AG08396 (cell line): ENCODE results near the gene SBSN.

ENCODE experiments used
- DNase-seq: peaks from one replicate; pipeline ENCODE4 v3.0.0; 2012; ENCODE audit warnings: low spot score, mixed read lengths

The SBSN gene

DNA sequence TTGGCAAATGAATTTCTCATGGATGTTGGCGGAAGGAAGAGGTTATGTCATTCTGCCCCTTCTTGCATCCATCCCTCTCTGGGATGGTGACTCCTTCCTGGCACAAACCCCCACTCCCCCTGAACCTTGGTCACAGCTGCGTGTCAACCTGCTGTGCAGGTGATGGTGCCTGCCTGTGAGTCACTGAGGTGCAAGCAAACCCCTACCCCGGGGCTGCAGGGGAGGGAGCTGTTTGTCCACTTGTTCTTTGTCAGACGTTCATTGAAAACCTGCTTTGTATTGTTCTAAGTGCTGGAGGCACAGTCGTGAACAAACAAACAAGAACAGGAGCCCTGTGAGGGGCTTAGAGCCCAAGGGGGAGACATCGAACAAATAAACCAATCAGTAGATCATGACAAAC lies 3.2 kb upstream of the SBSN start:
- no peak for DNase-seq

- DNase-seq: no peak
These were observed 1.4 kb upstream of the SBSN start for GRCh38 chr19:35529241-35530218.

DNA sequence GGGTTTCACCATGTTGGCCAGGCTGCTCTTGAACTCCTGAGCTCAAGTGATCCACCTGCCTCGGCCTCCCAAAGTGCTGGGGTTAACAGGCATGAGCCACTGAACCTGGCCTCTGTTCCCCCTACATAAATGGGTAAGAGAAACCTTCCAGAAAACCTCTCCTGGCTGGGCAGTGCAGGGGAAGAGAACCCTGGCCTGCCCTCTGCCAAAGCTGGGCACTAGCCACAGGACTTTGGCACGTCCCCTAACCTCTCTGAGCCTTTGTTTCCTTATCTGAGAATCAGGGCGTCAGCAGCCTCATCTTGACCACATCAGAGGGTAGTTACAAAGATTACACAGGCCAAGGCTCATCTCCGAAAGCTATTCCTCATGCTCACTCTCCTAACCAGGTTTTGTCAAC lies 2.2 kb downstream of the SBSN start:
- DNase-seq: no peak

- no peak for DNase-seq
These were observed 3.8 kb downstream of the SBSN start for GRCh38 chr19:35524181-35524837.

DNA sequence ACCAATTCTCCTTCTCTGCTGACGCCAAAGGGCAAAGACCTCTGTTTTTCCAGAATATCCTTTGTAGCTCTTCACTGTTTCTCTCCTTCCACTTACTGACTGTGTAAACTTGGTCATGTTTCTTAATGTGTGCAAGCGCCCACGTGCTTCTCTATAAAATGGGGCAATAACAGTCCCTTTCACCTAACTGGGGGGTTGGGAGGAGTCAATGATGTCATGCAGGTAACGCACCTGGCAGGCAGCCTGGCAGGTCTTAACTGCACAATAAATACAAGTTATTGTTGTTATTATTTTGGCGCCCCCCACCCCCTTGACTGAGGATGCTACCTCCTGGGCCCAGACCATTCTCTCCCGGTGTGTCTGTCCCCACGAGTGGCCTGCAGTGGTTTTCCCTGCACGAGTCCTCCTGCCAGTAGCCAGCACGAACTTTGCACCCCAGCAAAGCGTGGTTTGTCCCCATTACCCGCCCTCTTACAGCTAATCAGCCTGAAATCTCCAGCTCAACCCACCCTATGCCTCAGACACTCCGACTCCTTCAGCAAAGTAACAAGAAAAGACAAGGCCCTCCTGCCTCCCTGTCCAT lies 5.3 kb downstream of the SBSN start:
- no peak for DNase-seq

DNA sequence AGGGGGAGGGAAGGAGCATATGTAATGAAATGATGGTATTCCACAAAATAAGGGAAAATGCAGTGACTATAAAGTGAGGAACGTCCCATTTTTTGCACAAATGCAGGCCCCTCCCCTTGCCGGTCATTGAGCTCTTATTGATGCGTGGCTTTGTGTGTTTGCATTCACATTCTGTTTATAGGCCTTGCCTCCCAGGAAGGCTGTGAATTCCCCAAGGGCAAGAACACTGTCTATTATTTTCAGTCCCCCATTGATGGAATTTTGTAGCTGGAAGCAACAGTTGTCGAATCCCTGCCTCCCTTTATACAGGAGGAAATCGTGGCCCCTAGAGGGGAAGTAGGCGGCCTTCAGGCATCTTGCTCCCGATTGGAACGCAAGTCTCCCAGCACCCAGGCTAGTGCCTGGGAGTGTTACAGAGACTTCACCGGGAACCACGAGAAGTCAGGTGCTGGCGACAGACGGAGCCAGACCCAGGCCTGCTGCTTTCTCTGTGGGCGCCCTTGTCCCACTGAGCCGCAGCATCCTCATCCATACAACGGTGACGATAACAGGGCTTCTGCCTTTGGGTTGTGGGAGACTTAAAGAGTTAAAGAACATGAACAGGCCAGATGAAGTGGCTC lies 6.9 kb downstream of the SBSN start:
- no peak for DNase-seq

DNA sequence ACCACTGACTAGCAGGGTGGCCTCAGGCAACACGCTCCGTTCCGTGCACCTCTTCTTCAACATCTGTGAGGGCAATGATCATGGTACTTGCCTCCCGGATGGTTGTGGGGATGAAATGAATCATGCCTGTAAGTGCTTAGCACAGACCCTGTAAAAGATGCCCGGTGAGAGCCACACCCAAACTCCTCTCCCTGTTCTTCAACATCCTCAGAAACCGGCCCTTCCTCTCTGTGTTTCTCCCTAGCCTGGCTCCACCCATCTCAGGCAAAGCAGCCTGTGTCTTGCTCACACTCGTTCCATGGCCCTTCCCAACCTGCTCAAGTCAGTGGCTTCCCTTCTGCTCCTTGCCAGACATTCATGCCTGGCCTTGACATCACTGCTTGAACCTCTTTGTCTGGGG lies 8.8 kb downstream of the SBSN start:
- no peak for DNase-seq

GRCh38 chr19:35518313-35518712 lies 9.8 kb downstream of the SBSN start:
- DNase-seq: peak; percentile 91

- DNase-seq: no peak
These were observed 10.8 kb downstream of the SBSN start for GRCh38 chr19:35517342-35517741.

DNA sequence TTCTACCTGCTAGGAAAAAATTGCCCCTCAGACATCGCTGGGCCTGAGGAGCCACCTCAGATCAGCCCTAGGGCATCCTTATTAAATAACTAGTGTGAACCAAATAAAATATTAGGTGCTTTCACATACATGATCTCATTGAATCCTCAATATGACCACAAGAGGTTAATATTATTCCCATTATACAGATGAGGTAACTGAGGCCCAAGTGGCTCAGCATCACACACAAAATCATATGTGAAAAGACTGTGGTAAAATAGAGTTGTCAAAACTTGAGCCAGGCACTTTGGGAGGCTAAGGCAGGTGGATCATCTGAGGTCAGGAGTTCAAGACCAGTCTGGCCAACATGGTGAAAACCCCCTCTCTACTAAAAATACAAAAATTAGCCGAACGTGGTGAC lies 11.8 kb downstream of the SBSN start:
- DNase-seq: no peak

DNA sequence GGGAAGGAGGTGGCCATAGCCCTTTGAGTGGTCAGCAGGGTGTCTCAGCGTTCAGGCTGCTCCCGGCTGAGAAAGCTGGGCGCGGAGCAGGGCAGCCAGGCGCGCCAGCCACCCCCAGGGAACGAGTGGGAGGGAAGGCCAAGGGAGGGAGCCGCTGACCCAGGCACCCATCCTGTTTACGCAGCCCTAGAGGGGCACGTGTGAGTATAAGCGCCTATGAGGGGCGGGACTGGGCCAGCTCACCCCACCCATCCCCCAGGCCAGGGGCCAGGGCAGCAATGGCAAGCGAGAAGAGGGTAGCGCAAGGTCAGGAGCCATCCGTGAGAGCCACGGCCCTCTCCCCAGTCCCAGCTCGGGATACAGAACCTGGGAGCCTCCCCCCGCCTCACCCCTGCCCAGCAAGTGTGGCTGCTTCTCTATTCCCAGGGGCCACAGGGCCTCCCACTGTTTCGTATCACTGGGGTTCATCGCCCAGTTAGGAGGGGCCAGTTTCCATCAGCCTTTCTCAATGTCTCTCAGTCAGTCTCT lies 13.8 kb downstream of the SBSN start:
- DNase-seq: no peak

DNA sequence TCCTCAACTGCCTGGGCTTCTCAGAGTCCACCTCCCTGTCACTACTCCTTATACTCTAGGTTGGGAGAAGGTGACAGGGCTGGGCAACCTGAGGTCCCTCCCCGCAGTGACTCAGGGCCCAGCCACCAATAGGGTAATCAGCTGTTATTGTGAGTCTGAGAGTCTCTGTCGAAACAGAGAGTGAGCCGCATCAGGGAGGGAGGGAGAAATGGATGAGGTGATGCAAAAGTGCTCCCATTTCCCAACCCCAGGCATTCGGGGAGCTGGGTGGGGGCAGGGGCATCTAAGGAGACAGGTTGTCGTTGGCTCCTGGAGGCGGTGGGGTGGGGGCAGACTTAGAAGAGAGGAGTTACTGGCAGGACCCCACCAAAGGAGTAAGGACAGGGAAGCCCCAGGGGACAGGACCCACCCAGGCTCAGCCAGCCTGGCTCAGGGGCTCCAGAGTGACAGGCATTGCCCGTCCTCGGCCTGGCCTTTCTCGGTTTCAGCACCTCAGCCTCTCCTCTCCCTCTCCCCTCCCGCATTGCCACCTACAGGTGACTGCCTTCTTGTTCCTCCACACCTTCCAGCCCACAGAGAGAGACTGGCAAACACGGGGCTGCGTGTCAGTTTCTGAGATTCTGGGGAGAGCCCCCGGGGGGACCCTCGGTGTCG lies 14.4 kb downstream of the SBSN start, which contains the start of gene DMKN:
DMKN (minus strand) TSS at position 22 of the 654 bp plus-strand sequence. CDS start 174 bp downstream, outside the sequence.
- DNase-seq: peak; percentile 77

DNA sequence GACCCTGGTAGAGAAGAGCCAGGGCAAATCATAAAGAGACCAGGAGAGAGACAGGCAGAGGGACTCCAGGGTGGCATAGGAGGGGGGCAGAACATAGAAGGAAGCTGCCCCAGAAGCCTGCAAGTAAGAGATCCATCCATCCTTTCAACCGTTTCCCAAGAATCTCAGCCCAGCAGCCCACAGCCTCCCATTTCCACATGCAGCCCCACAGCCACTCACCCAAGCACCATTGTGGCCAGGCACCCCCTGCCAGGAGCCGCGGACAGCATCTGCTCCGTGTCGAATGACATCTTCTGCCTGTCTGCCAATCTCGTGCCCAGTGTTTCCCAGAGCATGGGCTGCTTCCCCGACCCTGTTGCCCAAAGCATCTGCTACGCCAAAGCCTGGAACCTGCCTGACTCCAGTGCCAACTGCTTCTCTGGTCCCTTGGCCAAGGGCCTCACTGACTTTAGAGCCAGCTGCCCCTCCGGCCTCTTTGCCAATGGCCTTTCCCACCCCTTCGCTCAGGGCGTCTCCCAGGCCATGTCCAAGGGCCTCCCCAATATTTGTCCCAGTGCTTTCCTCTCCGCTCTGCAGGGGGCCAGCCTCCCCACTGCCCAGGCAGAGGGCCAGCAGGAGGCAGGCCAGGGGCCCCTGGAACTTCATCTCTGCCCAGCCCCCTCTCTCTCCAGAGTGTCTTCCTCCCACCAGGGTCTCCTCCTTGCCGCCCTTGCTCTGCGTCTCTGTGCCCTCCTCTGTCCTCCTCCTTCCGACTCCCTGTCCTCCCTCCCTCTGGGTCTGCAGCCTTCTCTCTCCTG lies 15.1 kb downstream of the SBSN start:
- no peak for DNase-seq

GRCh38 chr19:35511337-35511736 lies 16.8 kb downstream of the SBSN start:
- DNase-seq: no peak

- DNase-seq: no peak
These were observed 17.5 kb downstream of the SBSN start for GRCh38 chr19:35510626-35510964.

DNA sequence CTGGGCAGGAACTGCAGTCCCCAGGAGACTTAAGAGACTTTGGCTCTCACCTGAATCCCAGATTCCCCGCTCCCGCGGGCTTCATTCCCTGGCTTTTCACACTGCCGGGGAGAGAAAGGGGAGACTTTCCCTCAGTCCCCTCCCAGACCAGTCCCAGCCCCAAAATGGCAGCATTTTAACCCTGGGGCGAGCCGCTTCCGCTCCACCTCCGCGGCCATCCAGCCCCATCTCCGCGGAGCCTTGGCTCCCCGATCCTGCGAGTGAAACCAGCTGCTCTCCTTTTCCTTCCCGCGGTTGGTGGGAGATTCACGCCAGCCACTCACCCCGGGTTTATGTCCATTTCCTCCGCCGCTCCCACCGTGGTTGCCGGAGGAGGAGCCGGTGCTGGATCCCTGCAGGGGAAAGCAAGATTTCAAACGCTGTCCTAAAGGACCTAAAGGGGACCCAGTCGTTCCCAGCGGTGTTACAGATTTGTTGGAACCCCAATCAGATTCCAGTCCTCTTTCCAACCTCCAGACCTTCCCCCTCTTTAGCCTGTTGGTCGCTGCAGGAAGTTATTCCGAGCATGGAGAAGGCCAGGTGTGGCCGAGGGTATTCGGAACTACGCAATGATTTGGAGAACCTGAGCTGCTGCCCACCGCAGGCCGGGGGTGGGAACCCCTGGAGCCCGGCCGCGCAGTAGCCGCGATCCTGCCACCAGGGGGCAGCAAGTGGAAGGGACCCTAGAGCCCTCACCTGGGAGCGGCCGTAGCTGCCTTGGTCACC lies 18.1 kb downstream of the SBSN start:
- DNase-seq: peak; percentile 80

DNA sequence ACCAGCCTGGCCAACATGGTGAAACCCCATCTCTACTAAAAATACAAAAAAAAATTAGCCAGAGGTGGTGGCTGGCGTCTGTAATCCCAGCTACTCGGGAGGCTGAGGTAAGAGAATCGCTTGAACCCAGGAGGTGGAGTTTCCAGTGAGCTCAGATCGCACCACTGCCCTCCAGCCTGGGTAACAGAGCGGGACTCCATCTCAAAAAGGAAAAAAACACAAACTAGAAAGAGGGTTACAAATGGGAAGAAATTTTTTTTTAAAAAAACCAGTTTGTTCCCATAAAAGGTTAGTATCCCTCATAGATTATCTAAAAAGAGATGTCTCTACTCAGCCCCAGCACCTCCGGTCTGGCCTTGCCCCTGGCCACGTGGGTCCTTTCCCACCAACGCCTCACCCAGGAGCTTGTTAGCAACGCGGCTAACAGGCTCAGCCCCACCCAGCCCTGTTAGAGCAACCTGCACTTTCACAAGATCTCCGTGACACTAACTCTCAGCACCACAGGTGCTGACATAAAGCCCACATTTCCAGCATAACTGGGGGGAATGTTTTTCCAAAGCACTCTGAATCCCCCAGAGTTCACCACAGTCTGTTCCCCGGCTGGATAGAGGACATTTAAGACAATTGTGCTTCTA lies 19.0 kb downstream of the SBSN start:
- no peak for DNase-seq

- no peak for DNase-seq
These were observed 20.0 kb downstream of the SBSN start for GRCh38 chr19:35508129-35508528.

DNA sequence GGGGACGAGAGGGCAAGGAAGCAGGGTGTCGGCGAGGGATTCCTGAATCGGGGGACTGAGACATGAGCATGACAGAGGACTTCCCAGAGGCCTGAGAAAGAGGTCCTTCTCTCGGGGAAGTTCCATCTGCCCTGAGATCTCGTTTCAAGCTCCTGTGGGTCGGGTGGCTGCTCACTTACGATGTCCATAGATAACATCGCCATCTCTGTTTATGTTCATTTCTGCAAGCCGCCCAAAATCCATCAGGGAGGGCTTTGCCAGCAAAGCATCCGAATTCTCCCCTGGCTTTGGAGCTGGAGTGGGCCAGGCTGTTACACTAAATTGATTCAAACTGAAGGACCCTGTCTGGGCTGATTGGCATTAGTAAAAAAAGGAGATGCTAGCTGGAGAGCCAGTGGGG lies 20.6 kb downstream of the SBSN start:
- no peak for DNase-seq

GRCh38 chr19:35506011-35506410 lies 22.1 kb downstream of the SBSN start:
- no peak for DNase-seq
